GM15510 (cell line): ENCODE results near the gene MRNIP.

ENCODE experiments used
- POLR2A ChIP-seq: IDR thresholded peaks from 3 replicates; pipeline ENCODE4 v1.6.1; 2011; ENCODE audit warnings: borderline replicate concordance; ENCODE audit not compliant: insufficient read length; ENCODE audit errors: extremely low read depth

Gene MRNIP

GRCh38 chr5:179839328-179840256, 19.0 kb downstream of the MRNIP start:
- no peak for TF ChIP-seq POLR2A

GRCh38 chr5:179837076-179838011, 21.3 kb downstream of the MRNIP start:
- no peak for TF ChIP-seq POLR2A

GRCh38 chr5:179836225-179837019, 22.2 kb downstream of the MRNIP start:
- no peak for TF ChIP-seq POLR2A

GRCh38 chr5:179834120-179834519, 24.5 kb downstream of the MRNIP start:
- TF ChIP-seq POLR2A = no peak

GRCh38 chr5:179833709-179834070, 24.9 kb downstream of the MRNIP start:
- TF ChIP-seq POLR2A = no peak

GRCh38 chr5:179833056-179833708, 25.4 kb downstream of the MRNIP start:
- no peak for TF ChIP-seq POLR2A

GRCh38 chr5:179832039-179832745, 26.4 kb downstream of the MRNIP start:
- TF ChIP-seq POLR2A = no peak

- no peak for TF ChIP-seq POLR2A
These were observed 27.7 kb downstream of the MRNIP start for GRCh38 chr5:179830818-179831468.

- no peak for TF ChIP-seq POLR2A
These were observed 28.7 kb downstream of the MRNIP start for GRCh38 chr5:179829732-179830435.

GRCh38 chr5:179828756-179829421, 29.7 kb downstream of the MRNIP start:
- no peak for TF ChIP-seq POLR2A

- TF ChIP-seq POLR2A = no peak
These were observed 30.9 kb downstream of the MRNIP start for GRCh38 chr5:179827680-179828079.

GRCh38 chr5:179825655-179826182, 32.9 kb downstream of the MRNIP start:
- TF ChIP-seq POLR2A = no peak
